ENCODE data around the gene PICK1. TPM values are rescaled to one million over a fixed set of nuclear protein-coding genes. Genes with fewer than 3 reads are reported as not detected.
A peak's percentile ranks its signal among the peaks of the same experiment; 100 is the strongest.

PICK1 gene
- 9.3 TPM for polyA plus RNA-seq (ENCODE audit: insufficient read length)

DNA sequence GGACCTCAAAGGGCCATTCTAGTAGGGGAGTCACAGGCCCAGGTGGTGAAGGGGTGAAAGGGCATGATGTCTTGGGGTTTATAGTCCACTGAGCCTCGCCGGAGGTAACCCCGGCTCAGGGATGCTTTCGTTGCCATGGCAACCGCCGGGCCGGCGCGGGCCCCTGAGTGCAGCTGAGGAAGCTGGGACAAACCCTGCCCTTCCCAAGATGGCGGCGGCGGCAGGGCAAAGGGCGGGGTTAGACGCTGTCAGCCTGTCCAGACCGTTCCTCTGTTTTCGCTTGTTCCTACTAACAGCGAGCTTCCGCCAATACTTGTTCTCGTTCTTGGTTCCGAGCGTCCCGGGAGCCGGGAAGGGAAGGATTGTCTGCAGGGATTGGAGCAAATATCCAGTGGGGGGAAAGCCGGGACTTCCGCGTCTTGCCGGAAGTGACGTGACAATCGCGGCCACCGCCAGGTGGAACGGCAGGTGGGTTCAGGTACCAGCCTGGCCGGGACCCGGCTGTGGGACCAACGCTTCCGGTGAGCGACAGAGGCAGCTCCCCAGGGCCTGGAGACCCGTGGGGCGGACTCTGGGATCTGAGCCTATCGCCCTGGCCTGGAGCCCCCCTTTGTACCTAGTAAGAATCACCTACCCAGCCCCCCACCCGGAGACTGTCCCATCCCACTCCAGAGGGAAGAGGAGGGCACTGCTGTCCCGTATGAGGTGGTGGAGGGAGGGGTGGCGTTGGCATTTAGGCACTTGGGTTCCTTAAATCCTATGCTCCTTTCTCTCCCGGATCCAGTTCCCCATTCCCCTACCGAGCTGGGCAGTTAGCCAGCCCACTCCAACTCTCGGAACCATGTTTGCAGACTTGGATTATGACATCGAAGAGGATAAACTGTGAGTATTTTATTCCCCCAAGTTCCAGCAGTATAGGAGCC lies at the start of gene PICK1:
TSS of gene PICK1 (plus strand) at position 436 of the 923 bp plus-strand sequence. CDS start at position 842, 406 bp downstream.
- DNase-seq (ENCODE audit: low read depth): peak; percentile 72

DNA sequence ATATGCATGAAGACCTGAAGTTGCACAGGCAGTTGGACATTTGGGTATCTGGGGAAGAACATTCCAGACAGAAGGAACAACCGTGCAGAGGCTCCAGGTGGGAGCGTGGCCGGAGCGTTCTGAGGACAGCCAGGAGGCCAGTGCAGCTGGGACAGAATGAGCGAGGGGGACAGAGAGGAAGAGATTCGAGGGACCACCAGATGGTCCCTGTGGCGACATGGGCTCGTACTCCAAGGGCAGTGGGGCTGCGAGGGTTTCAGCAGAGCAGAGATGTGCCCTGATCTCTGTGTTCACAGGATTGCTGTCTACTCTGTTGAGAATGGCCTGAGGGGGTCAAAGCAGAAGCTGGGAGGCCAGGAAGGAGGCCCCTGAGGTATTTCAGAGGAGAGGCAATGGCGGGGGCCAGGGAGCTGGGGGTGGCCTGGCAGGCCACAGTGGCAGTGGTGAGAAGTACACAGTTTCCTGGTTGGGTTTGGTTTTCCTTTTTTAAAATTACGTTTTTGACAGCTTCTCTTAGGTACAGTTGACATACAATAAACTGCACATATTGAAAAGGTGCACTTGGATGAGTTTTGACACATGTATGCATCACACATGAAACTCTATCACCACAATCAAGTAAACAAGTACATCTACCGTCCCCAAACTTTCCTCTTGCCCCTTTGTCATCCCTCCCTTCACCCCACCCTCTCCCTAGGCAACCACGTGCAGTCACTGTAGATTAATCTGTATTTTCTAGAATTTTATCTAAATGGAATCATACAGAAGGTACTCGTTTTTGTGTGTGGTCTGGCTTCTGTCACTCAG lies 48.0 kb upstream of the PICK1 start:
- DNase-seq (ENCODE audit: low read depth): no peak

DNA sequence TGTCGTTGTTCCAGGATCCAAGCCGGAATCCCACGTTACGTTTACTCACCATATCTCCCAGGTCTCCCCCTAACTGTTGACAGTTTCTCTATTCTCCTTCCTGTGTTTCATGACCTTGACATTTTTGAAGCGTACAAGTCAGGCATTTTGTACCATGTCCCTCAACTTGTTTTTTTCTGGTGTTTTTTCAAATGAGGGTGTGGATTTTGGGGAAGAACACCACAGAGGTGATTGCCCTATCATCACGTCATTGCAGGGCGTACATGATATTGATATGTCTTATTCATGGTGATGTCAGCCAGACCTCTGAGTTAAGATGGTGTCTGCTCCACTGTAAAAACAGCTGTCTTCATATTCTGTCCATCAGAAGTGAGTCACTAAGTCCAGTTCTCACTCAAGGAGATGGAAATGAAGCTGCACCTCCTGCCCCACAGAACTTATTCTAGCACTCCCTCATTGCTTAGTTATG lies 44.6 kb upstream of the PICK1 start:
- no peak for DNase-seq (ENCODE audit: low read depth)

DNA sequence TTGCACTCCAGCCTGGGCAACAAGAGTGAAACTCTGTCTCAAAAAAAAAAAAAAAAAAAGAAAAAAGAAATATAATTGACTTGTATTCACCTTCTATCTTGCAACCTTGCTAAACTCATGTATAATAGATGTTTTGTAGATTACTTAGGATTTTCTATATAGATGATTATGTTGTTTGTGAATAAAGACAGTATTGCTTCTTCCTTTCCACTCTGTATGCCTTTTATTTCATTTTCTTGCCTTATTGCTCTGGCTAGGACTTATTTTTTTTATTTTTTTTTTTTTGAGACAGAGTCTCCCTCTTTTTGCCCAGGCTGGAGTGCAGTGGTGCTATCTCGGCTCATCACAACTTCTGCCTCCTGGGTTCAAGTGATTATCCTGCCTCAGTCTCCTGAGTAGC lies 43.1 kb upstream of the PICK1 start:
- no peak for DNase-seq (ENCODE audit: low read depth)

DNA sequence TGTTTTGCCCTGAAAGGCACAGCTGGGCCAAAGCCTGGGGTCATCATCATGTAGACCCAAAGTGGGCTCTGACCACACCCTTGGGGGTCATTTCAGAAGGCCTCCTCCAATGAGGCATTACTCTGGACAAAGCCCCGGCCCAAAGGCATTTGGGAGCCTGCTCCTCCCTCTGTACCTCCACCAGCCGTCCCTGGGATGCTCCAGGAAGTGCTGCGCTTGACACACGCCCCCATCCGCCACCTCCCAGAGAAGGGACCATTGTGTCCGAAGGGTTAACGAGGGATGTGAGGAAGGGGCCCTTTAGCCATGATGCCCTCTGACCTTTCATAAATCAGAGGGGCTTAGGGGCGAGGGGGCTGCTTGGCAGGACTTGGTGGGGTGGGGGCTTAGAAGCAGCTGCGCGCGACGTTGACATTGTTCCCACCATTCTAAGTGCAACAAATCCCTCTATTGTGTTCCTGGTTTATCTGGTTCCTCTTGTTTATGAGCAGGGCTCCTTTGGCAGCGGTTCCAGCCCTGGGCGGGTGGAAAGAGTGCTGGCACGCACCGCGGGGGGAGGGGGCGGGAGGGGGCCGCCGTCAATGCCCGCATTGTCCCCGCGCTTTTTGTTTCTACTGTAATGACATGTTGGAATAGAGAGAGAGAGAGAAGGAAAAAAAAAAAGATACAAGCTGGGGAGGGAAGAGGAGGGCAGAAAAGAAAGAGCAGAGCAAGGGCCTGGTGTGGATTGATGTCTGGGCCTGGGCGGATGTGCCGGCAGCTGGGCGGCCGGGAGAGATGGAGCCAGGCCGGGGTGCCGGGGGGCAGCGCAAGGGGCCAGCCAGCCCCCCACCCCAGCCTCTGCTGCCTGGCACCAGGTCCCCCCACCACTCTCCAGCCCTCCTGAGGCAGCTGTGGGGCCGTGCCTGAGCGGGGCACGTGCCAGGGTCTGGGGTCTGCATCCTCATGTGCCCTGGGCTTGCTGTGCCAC lies 40.7 kb upstream of the PICK1 start:
- no peak for DNase-seq (ENCODE audit: low read depth)

DNA sequence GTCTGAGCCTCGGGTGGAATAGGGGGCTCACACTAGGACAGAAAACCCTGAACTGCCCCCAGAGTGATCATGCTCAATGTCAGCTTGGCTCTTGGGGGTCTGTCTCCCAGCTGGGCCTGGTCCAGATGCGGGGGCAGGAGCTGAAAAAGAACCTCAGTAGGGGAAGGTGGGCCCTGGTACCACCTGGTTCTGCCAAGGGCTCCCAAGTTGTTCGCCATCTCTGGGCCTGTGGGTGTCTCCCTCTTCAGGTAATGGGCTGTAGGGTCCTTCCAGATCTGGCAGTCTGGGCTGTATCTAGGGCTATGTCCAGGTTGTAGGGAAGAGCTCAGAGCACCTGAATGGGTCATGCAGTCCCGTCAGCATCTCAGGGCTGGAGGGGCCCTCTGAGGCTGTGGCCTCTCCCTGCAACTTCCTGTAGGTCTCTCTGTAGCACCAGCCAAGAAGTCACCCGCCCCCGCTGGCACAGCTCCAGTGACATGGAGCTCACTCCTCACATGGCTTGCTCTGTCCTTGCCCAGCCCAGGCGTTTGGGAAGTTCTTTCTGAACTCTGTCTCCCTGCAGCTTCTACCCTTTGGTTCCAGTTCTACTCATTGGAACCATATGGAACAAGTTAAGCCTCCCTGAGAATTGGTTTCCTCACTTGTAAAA lies 39.8 kb upstream of the PICK1 start:
- no peak for DNase-seq (ENCODE audit: low read depth)

DNA sequence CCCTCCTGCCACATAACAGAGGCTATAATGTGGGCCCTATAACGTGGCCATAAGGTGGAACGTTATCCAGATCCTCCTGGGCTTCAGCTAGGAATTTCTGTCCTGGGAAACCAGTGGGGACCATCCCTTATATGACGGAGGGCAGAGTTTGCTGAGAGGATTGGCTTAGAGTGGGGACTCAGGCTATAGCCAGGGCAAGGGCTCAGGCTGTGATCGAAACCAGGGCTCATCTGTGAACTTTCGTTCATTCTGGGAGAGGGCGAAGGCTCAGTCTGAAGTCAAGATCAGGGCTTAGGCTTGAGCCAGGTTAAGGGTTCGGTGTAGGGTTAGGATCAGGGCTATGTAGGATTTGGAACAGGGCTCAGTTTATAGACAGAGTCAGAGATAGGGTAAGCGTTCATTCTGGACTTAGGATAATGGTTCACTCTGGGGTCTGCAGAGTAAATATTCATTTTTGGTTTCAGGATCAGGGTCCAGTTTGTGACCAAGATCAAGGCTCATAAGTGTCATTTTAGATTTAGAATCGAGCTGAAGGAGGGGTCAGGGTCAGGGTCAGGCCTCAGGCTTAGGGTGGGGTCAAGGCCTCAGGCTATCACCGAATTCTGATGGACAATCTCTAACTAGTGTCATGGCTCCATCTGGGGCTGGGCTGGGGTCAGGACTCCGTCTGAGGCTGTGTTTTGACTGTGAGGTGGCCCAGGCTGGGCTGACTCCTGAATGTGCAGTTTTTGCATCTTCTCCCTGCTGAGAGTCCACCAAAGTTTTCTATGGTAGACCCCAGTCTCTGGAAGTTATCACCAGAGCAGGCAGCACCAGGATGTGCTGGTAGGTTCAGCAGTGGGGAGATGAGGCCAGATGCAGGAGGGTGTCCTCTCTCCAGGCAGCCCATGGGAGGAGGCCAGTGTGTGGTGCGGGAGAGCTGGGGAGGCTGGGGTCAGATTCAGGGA lies 39.0 kb upstream of the PICK1 start:
- no peak for DNase-seq (ENCODE audit: low read depth)

DNA sequence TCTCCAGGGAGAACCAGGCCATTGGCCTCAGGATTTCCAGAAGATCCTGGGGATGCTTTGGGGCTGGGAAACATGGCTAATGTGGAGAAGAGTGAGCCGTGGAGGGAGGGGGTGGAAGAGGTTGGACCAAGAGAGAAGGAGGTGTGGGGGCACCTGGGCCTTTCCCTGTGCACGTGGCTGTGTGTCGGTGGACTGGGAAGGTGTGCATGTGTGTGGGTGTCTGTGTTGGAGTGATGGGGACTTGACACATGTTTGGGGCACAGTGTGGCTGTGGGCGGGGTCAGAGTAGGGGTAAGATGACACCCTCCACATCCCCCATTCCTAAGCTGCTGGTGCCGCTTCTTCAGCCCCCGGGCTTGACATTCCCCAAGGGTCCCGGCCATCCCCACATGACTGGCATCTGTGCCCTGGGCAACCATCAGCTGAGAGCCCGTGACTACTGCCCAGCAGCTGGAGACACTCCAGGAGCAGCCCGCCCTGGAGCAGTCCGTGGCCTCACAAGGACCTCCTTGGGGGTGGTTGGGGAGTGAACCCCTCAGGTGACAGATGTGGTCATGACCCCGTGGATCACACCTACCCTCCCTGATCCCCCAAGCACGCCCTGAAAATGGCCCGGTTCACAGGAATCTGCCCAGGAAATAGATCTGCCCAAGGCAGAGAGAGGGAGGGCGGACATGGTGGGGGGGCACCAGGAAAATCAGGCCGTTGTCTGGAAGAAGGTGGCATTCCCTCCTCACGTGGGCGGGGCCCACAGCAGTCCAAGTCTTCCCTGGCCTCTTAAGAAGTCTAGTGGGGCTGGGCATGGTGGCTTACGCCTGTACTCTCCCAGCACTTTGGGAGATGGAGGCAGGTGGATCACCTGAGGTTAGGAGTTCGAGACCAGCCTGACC lies 38.0 kb upstream of the PICK1 start:
- no peak for DNase-seq (ENCODE audit: low read depth)

DNA sequence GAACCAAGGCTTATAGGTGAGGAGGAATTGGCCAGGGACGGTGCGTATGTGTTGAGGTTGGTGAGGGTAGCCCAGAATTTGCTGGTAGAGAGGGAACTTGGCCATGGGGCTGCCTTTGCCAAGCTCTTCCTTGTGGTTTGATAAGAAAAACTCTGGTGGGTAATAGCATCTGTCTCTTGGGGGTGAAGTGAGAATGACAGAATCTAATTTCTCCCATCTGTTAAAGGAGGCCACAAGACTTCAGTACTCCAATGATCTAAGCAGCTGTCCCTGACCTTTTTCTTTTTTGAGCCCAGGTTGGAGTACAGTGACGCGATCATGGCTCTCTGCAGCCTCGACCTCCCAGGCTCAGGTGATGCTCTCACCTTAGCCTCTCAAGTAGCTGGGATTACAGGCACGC lies 36.0 kb upstream of the PICK1 start:
- no peak for DNase-seq (ENCODE audit: low read depth)

DNA sequence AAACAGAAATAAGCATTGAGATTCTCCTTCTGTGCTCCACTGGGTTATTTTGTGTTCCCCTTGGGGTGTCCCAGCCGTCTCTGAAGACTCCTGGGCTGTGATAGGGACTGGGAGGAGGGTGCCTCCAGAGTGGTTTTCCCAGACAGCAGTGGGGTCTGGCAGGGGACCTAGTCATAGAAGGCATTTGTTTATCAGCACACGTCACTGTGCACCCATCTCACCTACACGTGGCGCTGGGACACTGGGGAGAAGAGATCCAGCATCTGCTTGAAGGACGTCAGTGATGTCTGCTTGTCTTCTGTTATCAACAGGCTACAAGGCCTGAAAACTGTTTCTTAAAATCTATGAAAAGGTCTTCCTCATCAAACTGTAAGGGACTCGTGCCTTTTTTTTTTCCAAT lies 34.2 kb upstream of the PICK1 start:
- DNase-seq (ENCODE audit: low read depth): no peak

DNA sequence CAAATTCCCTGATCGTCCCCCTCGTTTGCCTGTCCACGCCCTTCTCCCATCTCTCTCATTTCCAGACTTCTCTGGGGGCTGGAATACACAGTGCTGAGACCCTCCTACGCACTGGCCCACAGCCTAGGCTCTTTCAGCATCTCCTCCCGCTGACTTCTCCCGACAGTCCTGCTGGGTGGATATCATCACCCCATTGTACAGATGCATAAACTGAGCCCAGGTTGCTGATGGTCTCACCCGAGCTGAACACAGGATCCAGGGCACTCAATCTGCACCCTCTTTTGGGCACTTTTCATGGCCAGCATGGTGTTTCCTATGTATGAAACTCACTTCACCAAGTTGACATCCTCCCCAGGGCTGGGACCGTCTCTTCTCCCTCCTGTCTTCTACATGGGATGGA lies 31.7 kb upstream of the PICK1 start:
- DNase-seq (ENCODE audit: low read depth): no peak

DNA sequence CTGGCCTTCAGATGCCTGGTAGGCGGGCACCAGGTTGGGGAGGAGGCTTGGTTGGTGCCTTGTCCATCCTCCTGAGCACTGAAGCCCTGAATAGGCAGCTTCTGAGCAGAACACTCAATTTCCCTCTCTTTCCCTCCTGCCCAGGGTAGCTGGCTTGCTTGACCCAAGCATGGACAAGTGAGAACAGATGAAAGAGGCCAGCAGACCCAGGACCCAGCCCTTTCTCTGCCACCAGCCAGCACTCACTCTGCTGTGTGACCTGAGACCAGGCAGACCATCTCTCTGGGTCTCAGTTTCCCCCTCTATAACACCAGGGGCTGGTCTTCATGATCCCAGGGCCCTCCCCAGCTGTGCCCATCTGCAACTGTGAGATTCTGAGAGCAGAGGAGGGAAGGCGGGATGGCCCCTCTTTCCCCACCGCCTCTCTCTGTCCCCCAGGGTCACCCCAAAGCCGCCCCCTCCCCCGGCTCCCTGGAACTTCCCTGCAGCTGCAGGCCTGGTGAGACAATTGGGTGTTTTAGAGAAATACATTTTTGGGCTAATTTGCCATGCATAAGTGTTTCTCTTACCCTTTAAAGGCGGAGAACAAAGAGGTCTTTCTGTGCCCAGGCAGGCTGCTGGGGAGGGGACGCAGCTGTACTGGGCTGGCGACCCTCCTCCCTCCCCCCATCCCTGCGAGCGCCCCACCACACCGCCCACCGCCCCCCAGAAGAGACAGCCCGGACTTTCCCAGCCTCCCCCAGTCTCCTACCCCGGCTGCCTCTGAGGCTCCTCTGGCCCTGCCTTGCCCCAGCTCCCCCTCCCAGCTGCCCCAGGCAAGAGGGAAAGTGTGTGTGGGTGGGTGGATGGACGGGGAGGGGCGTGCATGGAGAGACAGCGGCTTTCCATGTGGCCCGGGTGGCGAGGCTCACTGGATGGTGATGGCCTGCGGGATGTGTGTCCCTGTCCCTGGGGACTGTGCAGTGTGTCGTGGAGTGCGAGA lies 30.8 kb upstream of the PICK1 start:
- DNase-seq (ENCODE audit: low read depth): no peak

DNA sequence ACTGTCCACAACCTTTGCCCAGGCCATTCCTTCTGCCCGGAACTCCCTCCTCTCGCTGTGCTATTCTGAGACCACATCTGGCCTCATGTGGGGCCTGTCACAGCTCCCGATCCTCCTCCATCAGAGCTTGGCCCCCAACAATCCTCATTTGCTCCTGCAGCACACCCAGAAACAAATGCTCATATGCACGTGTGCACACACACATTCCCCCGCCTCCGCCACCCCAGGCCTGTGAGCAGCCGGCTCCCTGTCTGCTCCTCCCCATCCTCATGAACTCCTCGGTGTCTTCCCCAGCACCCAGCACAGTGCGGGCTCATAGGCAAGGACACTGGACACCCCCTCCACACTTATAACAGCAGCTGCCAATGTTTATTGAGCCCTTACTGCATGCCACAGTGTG lies 29.7 kb upstream of the PICK1 start:
- DNase-seq (ENCODE audit: low read depth): no peak

DNA sequence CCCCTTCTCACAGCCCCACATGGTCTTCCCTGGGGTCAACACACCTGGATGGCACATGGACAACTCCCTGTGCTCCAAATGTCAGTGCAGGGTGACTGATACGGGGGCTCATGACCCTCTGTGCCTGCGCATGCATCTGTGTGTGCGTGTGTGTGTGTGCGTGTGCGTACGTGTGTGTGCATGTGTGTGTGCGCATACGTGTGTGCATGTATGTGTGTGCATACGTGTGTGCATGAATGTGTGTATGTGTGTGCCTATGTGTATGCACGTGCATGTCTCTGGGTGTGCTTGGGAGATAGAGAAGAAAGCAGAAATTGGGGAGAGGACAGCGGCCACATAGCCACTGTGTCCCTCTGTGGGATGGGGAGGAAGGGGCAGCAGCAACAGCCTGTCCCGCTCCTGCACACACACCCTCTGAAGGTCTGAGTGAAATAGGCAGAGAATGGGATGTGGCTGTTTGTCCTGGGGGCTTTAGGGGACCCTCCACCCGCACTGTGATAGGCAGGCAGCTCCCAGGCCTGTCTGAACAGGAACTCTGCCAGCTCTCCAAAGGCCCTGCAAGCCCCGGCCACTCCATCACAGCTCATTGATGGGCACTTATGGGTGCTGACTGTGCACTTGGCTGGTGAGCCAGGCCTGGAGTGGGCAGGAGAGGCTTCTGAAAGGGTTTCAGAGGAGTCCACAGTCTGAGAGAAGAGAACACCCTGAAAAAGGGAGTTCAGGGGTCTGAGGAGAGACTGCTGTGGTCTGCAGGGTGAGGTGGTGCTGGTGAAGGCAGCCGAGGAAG lies 28.7 kb upstream of the PICK1 start:
- DNase-seq (ENCODE audit: low read depth): no peak

DNA sequence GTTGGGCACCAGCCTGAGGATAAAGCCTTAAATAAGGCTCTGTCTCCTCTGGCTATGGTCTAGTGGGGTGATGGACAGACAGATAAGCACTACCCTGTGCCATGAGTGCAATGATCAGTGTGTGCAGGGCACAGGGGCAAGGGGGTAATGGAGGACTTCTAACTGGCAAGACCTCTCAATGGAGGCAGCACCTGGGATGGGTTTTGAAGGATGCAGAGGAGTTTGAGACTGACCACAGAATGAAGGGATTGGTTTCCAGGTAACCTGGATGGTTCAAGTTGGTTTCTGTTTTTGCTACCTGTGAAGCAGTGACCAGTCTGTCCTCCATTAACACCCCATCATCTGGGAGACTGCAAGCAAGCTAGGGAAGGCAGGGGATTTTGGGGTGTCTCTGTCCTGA lies 27.8 kb upstream of the PICK1 start:
- DNase-seq (ENCODE audit: low read depth): no peak

DNA sequence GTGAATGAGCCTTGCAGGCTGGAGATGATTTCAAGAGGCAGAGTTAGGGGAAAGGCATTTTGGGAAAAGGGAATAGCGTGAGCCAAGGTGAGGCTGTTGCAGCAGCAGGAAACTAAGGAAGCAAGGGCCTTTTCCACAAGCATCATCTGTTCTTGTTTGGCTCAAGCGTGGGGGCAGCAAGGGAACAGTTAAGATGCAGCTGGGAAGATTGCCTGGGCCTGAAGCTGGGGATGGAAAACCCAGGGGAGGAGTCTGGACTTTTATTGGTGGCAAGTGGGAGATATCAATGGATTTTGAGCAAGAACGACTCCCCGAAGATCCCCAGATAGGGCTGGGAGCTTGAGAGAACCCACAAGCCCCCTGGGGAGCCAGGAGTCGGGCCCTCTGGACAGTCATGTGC lies 27.3 kb upstream of the PICK1 start:
- no peak for DNase-seq (ENCODE audit: low read depth)

Data from forelimb muscle (tissue), 1 donor.